HG03469 (cell line): ENCODE measurements around the gene ORMDL2.
A peak's percentile ranks its signal among the peaks of the same experiment; 100 is the strongest.

ENCODE experiments used
- ATAC-seq: cut with Tn5 transposase; IDR thresholded peaks from one replicate; pipeline ENCODE4 v1.9.1; 2021; ENCODE audit warnings: mild to moderate bottlenecking, moderate library complexity, moderate number of reproducible peaks; ENCODE audit not compliant: unreplicated experiment

The ORMDL2 gene, protein sequence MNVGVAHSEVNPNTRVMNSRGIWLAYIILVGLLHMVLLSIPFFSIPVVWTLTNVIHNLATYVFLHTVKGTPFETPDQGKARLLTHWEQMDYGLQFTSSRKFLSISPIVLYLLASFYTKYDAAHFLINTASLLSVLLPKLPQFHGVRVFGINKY

DNA sequence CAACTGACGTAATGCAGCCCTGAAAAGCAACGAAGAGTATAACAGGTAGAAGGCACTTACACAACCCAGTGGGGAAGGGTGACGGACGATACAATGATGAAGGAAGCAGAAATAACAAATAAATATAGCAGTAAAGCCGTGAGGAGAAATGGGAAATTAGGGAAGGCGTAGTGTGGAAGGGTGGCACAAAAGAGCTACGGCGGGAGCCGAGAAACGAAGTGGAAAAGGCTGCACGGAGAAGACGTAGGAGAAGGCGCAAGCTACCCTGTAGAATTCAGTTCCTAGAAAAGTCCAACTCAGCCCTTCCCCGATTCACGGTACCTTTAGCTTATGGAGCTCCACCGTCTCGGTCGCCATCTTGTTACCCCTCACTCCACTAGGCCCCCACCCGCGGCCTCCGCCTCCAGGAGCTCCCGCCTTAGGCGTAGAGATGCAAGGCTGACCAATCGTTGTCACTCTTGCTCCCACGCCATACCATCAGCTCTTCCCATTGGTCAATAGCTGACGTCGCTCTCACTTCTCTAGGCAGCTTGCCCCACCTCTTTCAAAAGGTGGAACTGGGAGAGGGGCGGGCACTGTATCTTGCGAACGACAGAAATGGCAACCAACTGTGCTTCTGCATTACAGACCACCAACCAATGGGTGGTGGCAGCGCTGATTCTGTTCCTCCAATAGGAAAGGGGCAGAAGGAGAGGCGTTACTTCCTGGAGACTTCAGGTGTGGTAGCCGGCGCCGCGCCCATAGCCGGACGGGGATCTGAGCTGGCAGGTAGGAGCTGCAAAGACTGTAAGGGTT is at the start of gene ORMDL2, which contains the start of gene SARNP:
TSS of gene ORMDL2 (plus strand) at position 697 of the 795 bp plus-strand sequence. CDS start 959 bp downstream, outside the sequence.
TSS of gene SARNP (minus strand) at position 380 of the 795 bp plus-strand sequence. CDS start at position 357, 23 bp downstream.
- ATAC-seq: peak; percentile 95

DNA sequence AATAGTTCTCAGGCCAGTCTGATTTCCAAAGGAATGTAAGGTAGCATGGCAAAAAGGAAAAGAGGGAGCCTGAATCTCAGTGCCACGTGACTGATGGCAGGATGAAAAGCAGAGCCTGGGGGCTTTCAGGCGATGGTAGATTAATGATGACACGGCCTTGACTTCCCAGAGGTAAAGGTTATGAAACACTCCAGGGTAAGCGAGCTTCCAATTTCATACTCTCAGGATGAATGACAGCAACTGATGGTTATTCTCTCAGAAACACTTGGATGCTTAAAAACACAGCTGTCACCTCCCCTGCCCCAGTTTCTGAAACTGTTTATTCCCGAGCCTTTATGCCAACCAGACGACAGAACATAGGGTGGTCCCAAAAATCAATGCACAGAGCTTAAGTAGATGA is 46.1 kb upstream of the ORMDL2 start:
- no peak for ATAC-seq

DNA sequence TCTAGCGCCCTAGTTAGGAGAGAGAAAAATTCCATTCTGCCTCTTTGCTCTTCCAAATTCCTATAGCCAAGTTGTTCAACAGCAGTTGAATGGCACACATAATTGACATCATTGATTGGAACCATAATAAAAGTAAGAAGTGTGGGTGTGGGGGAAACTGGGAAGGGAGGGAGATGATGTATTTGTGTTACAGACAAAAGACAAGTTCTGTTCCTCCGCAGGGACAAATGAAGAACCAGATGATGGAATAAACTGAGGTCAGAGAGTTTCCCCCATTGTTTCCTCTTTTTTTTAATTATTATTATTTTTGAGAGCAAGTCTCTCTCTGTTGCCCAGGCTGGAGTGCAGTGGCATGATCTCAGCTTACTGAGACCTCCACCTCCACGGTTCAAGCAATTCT is 40.0 kb upstream of the ORMDL2 start:
- no peak for ATAC-seq

DNA sequence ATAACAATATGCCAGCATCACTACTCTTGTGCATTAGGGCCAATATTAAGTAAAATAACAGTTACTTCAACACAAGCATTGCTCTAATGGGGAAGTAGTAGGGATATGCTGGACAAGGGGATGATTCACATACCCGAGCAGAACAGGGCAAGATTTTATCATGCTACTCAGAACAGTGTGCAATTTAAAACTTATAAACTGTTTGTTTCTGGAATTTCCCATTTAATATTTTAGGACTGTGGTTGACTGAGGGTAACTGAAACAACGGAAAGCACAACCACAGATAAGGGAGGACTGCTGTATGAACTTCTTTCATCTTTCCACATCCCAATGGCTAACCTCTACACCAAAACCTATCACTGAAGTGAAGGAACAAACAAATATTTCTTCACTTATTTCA is 37.2 kb upstream of the ORMDL2 start:
- ATAC-seq: no peak

DNA sequence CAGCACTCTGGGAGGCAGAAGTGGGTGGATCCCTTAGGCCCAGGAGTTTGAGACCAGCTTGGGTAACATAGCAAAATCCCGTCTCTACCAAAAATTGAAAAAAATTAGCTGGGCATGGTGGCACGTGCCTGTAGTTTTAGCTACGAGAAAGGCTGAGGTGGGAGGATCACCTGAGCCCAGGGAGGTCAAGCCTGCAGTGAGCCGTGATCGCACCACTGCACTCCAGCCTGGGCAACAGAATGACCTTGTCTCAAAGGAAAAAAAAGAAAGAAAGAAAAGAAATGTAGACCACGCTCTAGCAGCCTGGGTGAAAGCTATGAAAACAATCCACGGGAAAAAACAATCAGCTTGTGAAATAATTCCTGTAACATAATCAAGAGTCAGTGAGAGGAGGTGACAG is 29.3 kb upstream of the ORMDL2 start:
- no peak for ATAC-seq

DNA sequence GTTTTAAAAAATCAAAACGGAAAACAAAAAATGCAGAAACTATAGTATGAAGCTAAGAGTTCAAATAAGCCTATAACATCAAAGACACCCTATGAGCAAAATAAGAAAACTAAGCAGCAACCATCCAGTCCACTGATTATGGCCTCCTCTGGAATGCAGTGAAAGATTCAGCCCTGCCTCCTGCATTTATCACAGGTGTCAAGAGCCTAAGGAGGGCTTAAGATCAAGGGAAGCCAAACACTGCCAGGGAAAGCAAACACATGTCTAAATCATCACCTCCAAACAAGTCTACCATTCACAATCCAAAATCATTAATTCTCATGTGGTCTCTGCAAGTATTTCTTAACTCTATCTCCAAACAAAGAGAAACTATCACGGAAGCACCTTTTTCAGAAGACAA is 28.7 kb upstream of the ORMDL2 start:
- ATAC-seq: no peak

DNA sequence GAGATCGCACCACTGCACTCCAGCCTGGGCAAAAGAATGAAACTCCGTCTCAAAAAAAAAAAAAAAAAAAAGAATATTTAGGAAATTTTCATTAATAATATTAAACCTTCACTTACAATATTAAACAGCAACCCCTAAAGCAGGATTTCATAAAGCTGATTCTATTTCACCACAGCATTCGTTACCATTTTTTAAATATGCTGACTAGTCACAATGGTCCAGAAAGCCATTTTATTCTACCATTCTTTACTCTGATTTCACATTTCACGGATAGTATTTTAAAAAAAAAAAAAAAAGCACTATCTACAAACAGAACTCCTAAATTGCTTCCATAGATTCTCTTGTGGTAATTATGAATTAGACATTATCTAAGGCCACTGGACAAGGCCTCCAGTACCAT is 27.9 kb upstream of the ORMDL2 start:
- ATAC-seq: no peak

DNA sequence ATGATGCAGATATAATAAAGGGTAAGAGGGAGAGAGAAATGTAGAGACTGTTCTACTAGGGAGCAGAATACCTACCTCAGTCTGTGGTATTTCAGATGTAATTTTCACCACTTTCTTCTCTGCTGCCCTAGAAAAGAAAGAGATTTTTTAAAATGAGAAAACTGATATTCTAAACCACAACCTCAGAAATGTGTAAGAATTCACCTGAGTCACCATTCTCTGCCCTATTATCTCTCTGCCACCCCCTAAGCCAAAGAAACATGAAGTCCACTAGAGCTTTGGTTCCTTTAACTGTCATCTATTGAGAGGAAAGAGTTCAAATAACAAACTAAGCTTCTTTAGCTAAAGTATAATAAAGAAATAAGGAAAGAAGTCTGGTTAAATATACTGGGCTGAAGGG is 21.9 kb upstream of the ORMDL2 start:
- no peak for ATAC-seq

DNA sequence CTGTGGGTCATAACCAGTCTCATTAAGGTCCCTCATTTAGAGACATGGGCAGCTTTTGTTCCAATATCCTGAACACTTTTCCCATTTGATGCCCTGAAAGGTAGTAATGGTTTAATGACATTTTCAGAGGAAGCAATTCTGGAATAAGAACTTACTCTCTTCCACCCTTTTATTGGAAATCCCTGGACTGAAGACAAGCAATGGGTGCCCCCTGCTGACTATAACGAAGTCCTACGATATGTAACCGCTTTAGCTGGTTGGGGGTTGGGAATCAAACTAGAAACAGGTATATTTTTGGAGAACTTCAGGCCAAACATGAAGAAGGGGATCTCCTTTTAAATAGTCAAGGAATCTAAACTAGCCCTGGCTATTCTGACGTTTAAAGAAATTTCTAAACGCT is 20.8 kb upstream of the ORMDL2 start:
- no peak for ATAC-seq

DNA sequence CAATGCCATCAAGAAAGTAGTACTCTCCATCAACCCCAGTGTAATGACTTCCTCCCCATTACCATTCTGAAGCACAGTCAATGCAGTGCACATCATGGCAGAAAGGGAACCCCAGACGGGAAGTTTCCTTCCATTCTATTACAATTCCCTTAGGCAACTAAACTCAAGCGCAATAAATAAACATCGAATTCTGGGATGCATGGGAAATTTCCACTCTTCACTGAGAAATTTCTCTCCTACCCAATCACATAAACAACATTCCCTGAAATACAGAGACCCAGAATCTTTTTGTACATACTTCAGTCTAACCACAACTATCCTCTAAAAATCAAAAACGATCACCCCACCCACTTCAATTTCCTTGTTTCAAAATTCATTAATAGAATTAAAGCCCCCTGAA is 20.3 kb upstream of the ORMDL2 start:
- ATAC-seq: no peak

DNA sequence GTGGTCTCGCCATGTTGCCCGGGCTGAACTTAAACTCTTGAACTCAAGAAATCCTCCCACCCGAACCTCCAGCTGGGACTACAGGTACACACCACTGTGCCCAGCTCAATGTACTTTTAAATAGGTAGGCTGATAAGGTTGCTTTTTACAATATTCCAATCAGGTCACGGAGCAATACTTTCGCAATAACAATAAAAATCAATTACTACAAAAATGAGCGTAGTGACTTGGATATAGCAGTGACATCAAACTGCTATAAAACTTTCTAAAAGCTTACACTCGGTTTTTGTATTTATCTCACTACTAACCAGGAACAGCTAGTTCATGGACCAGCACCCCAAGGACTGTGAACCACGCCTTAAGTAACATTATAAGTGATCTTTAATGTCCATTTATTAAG is 10.9 kb upstream of the ORMDL2 start:
- no peak for ATAC-seq

DNA sequence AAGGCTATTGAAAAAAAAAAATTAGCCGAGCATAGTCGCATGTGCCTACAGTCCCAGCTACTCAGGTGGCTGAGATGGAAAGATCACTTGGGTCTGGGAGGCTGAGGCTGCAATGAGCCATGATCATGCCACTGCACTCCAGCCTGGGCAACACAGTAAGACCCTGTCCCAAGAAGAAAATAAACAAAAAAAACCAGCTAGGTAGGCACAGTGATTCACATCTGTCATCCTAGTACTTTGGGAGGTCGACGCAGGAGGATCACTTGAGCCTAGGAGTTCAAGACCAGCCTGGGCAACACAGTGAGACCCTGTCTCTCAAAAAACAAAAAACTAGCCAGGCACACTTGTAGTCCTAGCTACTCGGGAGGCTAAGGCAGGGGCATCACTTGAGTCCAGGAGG is 8.6 kb upstream of the ORMDL2 start:
- ATAC-seq: no peak

DNA sequence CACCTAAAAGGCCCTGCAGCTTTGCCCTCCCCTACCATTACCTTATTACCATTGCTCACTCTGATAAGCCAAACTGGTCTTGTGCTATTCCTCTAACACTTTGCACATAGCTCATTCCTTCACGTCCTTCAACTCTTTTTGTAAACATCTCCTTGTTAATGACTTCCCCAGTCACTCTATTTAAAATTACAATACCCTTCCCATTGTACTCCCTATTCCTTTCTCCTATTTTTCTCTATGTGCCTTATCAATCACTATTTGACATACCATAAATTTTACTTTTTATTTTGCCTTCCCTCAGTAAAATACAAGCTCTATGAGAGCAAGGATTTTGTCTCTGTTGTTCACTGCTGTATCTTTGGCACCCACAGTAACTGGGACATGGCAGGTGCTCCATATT is 5.8 kb upstream of the ORMDL2 start:
- no peak for ATAC-seq

DNA sequence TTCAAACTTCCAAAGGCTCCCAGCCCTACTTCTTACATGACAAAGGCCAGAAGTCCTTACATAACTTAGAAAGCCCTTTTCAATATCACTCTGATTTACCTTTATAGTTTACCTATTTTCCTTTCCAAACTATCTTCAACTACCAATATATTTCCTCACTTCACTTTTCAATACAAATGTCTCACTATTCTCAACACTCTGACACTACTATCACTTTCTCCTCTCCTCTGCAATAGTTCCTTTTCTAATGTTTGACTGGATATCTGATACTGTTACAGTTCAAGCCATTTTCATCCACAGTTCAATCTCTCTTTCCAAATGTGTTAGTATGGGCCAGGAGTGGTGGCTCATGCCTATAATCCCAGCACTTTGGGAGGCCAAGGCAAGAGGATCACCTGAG is 3.6 kb upstream of the ORMDL2 start:
- ATAC-seq: no peak

DNA sequence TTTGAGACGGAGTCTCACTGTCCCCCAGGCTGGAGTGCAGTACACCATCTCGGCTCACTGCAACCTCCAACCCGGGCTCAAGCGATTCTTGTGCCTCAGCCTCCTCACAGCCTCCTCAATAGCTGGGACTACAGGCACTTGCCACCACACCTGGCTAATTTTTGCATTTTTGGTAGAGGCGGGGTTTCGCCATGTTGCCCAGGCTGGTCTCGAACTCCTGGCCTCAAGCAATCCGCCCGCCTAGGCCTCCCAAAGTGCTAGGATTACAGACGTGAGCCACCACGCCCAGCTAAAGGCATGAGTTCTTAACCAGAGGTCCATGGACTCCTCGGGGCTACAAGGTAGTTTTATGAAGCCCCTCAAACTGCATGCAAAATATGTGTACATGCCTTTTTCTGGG is 2.4 kb upstream of the ORMDL2 start:
- no peak for ATAC-seq

DNA sequence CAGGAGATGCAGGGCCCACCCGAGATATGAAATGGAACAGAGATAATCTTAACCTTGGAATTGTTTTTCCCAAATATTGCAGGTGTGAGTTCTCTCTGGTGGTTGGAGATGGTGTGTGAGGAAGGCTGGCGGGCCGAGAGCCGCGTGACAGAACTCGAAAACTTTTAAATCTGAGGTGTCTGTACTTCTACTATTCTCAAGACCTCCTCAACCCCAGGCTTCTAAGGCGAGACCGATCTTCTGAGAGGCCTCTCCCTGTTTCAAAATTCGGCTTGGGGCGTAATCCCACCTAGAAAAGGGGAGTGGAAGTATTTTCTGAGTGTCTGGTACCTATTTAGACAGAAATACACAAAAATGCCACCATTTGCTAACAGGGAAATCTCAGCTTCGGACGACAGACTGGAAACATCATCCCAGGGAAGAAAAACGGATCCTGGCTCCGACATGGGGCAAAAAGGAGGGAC is 928 bp upstream of the ORMDL2 start:
- no peak for ATAC-seq

DNA sequence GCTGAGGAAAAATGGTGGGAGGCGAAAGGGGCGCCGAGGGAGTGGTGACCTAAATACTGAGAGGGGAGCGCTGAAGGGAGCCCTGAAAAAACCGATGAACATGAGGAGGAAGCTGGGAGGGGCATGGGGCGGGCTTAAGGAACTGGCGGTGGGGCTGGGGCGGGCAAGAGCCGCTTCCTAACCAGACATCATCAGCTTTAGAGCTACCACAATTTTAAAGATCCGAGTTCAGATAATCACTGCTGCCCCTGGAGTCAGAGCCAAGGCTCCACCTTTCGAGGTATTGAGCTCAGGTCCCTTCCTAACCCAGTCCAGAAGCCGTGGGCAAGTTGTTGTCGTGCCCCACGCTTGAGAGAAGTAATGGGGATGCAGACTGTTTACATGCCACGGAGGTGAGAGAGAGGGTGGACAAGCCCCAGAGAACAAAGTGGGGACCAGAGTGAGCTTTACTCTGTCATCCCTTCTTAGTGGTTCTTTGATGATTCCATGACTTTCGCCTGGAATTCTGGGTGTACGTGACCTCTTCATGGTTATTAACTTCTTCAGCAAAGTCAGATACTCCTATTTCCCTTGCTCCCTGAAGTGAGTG is 393 bp downstream of the ORMDL2 start:
- no peak for ATAC-seq

DNA sequence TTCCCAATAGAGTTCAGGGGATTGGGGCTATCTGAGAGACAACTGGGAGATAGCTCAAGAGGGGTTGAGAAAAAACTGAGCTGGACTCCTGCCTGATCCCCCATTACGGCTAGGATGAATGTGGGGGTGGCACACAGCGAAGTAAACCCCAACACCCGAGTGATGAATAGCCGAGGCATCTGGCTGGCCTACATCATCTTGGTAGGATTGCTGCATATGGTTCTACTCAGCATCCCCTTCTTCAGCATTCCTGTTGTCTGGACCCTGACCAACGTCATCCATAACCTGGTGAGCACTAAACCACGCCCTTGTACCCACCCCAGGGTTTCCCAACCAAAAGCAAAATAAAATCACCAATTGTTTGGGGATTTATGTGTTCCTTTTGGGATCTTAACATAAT is 1.0 kb downstream of the ORMDL2 start:
- no peak for ATAC-seq

DNA sequence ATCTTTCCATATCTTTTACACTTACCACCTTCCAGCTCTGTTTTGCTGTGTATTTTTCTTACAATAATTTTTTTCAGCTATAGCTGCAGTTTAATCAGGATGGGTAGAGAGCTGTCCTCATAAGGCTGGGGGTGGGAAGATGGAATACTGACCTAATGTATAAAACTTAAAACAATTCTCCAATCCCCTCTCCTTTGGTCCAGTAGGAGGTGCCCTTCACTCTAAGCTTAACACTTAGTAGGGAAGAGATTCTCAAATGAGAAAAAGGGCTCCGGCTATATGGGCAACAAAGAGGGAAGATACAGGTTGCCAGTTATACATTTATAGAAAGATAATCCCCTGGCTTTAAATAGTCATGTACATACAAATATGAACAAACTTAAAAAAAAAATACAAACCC is 2.8 kb downstream of the ORMDL2 start:
- no peak for ATAC-seq

DNA sequence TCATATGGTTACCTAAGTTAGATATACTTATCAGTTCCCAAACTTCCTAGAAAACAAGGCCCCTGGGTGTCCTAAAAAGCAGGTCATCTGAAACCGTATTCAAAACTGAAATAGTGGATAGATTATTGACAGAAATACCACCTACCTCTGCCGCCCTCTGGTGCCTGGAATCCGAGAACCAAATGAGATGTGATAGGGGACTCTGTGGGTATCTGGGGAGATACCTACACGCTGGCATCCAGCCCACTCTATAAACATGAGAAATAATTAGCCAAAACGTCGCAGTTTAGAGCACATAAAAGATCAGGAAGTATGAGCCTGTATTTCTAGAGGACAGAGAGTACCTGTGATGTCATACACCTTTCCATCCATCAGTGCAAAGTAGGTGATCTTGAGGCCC is 4.4 kb downstream of the ORMDL2 start:
- ATAC-seq: no peak

DNA sequence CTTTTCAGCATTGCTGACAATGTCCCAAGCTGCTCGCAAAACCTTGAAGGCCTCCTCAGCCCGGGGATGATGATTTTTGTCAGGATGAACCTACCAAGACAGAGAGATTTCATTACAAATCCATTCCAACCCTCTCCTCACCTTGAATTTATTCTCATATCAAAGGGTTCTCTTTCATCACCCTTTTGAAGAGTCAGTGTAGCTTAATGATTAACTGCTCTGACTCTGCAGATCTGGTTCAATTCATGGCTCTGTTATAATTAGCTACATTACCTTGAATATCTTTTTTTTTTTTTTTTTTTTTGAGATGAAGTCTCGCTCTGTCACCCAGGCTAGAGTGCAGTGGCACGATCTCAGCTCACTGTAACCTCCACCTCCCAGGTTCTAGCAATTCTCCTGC is 5.6 kb downstream of the ORMDL2 start:
- ATAC-seq: no peak

DNA sequence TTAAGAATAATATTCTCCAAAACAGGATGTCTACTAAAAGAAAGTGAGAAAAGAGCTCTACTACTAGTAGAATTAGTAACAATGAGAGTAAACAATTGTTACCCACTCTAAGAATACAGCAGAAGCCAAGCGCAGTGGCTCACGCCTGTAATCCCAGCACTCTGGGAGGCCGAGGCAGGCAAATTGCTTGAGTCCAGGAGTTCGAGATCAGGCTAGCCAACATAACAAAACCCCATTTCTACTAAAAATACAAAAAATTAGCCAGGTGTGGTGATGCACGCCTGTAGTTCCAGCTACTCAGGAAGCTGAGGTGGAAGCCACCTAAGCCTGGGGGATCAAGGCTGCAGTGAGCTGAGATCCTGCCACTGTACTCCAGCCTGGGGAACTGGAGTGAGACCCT is 6.9 kb downstream of the ORMDL2 start:
- no peak for ATAC-seq
